BE2C (cell line): Measurements from ENCODE around the gene ZNF512B.
"Not testable (repeated sequence)": the region's sequence is repeated elsewhere in the genome, so short reads cannot be mapped to it uniquely, and the experiment has no call there.

ENCODE experiments used
- DNase-seq: peaks from one replicate; pipeline ENCODE4 v3.0.0-alpha.2; 2020
- H3K27me3 ChIP-seq: fragments of 250-450 bp; sonication (Bioruptor Pico); 2 replicates; pipeline ENCODE4 v1.5.1; 2020; ENCODE audit warnings: mild to moderate bottlenecking
- H3K36me3 ChIP-seq: fragments of 250-450 bp; sonication (Bioruptor Pico); 2 replicates; pipeline ENCODE4 v1.5.1; 2020; ENCODE audit warnings: mild to moderate bottlenecking
- H3K4me1 ChIP-seq: fragments of 250-450 bp; sonication (Bioruptor Pico); 2 replicates; pipeline ENCODE4 v1.5.1; 2020
- H3K4me3 ChIP-seq: 2 replicates; pipeline ENCODE4 v1.5.1; 2011; ENCODE audit warnings: low read depth, low read length
- H3K9me3 ChIP-seq: fragments of 250-450 bp; sonication (Bioruptor Pico); 2 replicates; pipeline ENCODE4 v1.5.1; 2020
- TF ChIP-seq, protein P1 (sequence below): IDR thresholded peaks from 2 replicates; pipeline ENCODE4 v1.5.1; 2012; ENCODE audit warnings: mild to moderate bottlenecking, low read depth, low read length

Gene ZNF512B

GRCh38 chr20:63979229-63979556, 9.5 kb upstream of the ZNF512B start:
- Histone ChIP-seq H3K4me3 (peak overlapping the region; percentile 67), H3K36me3 (peaks cover 12% of the 10 kb centered on the region), H3K4me1 (peaks cover 12% of the 10 kb centered on the region), H3K27me3 (no peaks in the 10 kb centered on the region), H3K9me3 (no peaks in the 10 kb centered on the region)
- DNase-seq, result no peak
- TF ChIP-seq, protein P1, sequence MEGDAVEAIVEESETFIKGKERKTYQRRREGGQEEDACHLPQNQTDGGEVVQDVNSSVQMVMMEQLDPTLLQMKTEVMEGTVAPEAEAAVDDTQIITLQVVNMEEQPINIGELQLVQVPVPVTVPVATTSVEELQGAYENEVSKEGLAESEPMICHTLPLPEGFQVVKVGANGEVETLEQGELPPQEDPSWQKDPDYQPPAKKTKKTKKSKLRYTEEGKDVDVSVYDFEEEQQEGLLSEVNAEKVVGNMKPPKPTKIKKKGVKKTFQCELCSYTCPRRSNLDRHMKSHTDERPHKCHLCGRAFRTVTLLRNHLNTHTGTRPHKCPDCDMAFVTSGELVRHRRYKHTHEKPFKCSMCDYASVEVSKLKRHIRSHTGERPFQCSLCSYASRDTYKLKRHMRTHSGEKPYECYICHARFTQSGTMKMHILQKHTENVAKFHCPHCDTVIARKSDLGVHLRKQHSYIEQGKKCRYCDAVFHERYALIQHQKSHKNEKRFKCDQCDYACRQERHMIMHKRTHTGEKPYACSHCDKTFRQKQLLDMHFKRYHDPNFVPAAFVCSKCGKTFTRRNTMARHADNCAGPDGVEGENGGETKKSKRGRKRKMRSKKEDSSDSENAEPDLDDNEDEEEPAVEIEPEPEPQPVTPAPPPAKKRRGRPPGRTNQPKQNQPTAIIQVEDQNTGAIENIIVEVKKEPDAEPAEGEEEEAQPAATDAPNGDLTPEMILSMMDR, result no peak

DNA sequence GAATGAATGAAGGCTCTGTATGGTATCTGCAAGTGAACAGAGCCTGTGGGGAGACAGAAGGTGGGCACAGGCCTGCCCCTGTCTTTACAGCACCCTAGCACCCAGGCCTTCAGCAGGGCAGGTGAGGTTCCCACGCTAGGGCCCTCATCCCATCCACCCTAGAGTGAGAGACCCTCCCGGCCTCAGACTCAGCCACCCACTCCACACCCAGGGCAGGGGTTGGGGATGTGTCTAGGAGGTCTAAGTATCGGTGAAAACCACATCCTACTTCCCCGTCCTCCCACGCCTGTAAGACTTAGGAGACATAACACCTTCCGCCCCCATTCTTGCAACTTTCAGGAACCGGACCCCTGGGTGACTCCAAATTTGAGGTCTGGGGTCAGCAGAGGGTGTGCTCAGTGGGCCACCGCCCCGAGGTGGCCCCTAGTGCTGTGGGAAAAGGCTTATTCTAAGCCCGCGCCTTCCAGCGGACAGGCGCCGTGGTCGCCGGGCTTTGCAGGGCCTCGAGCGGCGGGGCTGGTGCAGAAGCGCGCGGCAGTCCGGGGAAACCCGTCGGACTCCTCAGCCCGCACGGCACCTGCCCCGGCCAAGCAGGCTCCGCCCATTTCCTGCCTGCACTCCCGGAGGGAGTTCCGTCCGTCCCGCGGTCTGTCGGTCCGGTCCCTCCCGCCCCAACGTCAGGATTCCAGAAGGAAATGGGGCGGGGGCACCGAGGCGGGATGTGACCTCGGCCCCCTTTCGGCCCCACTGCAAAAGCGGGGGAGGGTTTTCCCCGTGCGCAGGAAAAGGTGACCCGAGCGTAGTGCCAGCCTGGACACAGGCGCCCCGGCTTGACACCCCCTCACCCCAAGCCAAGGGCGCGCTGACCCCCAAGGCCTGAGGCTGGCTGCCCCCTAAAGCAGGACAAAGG, 8.8 kb upstream of the ZNF512B start:
- peak; percentile 66 for DNase-seq
- Histone ChIP-seq H3K4me1 (peaks cover 12% of the 10 kb centered on the region), H3K27me3 (no peaks in the 10 kb centered on the region), H3K4me3 (peak overlapping the region; percentile 67), H3K9me3 (no peaks in the 10 kb centered on the region), H3K36me3 (peaks cover 7% of the 10 kb centered on the region; the same call in 1 of the 2 replicates)
- TF ChIP-seq, protein P1, result no peak

DNA sequence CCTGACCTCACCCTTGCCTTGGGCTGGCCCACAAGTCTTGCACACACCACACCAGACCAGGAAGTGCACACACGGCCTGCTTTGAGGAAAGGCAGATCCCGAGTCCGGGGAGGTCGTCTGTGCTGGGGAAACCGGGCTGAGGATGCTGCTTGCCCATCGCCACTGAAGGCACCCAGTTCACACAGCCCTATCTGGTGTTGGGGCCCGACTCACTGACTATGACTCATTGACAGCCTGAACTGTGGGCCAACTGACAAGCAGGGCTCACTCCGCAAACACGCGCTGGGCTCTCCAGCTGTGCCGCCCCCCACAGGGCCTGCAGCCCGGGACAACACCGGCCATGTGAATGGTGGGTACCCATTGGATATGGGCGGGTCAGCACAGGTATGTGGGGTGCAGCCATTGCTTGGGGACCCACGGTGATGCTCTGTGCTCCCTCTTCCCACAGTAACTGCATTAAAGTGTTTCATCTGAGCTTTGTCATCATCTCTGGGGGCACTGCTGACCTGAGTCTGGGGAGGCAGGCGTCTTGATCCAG, 8.1 kb upstream of the ZNF512B start:
- Histone ChIP-seq H3K9me3 (no peaks in the 10 kb centered on the region), H3K27me3 (no peaks in the 10 kb centered on the region), H3K36me3 (peaks cover 4% of the 10 kb centered on the region; the same call in 1 of the 2 replicates), H3K4me3 (no peak overlapping the region), H3K4me1 (peaks cover 12% of the 10 kb centered on the region)
- TF ChIP-seq, protein P1, result no peak
- DNase-seq, result peak; percentile 28

DNA sequence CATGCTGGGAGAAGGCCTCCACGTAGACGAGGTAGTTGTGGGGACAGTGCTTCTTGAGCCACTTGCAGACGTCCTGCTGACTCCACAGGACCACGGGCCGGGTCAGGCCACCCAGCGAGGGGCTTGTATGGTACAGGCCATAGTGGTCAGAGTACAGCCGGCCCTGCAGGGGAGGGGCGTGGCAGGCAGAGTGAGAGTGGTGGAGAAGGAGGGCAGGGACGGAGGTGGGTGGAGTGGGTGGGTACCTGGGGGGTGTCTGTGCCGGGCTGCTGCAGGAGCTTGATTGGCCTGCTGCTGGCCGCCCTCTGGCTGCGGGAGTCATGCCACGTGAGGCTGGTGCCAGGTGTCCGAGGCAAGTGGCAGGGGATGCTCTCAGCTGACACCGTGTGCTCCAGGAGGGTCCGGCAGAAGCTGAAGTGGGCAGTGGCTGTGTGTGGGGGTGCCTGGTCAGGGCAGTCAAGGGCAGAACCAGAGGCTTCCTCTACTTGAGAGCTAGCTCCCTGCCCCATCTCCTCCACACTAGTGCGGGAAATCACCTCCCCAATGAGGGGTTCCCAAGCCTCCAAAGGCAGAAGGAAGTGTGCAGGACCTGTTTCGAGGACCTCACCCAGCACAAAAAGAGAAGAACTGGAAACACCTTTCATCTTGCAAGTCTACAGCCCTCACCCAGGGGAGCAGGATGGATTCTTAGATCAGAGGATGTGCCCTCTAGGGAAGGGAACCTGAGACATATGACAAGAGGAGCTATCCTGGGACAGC, 7.4 kb upstream of the ZNF512B start:
- Histone ChIP-seq H3K36me3 (no peaks in the 10 kb centered on the region), H3K4me3 (no peak overlapping the region), H3K4me1 (peaks cover 12% of the 10 kb centered on the region), H3K27me3 (no peaks in the 10 kb centered on the region), H3K9me3 (no peaks in the 10 kb centered on the region)
- TF ChIP-seq, protein P1, result no peak
- DNase-seq, result no peak

DNA sequence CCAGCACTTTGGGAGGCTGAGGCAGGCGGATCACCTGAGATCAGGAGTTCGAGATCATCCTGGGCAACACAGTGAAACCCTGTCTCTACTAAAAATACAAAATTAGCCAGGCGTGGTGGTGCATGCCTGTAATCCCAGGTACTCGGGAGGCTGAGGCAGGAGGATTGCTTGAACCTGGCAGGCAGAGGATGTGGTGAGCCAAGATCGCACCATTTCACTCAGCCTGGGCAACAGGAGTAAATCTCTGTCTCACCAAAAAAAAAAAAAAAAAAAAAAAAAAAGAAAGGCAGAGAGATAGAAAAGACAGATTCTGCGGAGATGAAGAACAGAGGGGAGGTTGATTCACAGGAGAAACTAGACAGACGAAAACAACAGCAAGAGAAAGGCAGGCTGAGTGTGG, 6.8 kb upstream of the ZNF512B start:
- not testable (repeated sequence) for H3K4me3 ChIP-seq, H3K27me3 ChIP-seq, H3K9me3 ChIP-seq, DNase-seq, H3K36me3 ChIP-seq
- peaks cover 12% of the 10 kb centered on the region for H3K4me1 ChIP-seq

DNA sequence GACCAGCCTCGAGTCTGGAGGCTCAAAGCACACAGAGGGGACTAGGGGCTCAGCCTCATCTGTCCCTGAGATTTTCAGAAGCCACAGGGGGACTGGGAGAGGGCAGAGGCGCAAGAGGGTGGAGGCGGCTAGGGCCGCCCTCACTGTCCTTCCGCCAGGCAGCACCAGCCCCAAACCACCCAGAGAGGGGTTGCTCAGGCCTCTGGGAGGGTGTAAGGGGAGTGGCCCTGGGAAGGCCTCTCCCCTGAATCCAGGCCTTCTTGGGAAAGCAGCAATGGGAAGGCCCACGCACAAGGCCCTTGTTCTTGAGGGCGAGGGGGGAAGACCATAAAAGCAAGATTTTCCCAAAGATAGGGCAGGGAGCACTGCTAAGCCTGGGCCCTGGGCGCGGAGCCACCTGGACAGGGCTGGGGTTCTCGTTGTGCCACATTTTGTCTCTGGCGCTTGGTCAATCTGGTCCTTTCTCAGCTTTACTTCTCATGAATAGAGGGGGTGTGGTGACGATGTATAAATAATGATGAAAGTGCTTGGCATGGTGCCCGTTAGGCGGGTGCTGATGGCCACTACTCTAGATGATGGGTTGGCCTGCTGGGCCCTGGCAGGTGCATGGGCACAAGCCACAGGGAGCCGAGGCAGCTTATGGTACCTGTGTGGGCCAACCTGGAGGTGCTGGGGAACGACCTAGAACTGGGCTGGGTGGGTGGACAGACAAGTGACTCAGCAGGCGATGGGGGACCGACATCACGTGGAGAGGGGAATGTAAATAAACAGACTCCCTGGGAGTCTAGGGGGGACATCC, 4.9 kb upstream of the ZNF512B start:
- H3K4me1 ChIP-seq, result peaks cover 4% of the 10 kb centered on the region; the same call in 1 of the 2 replicates
- no peak overlapping the region for H3K4me3 ChIP-seq
- H3K36me3 ChIP-seq, result no peaks in the 10 kb centered on the region
- TF ChIP-seq, protein P1, result no peak
- no peak for DNase-seq
- H3K27me3 ChIP-seq, result no peaks in the 10 kb centered on the region
- no peaks in the 10 kb centered on the region for H3K9me3 ChIP-seq
